NOMO-1 treated with DMSO at 0.1 percent for 48 hours (cell line): Measurements from ENCODE around the gene CCDC68.
A peak's percentile ranks its signal among the peaks of the same experiment; 100 is the strongest.

Source experiments
- DNase-seq: peaks from one replicate; lab custom pipeline; 2025; ENCODE audit not compliant: unreplicated experiment; lab: John Stamatoyannopoulos, UW

The CCDC68 gene

GRCh38 chr18:54961868-54962267 lies 2.6 kb upstream of the CCDC68 start:
- no peak for DNase-seq

GRCh38 chr18:54961016-54961423 lies 1.8 kb upstream of the CCDC68 start:
- peak; percentile 60 for DNase-seq

- DNase-seq, result no peak
These were observed 936 bp upstream of the CCDC68 start for GRCh38 chr18:54960197-54960596.

GRCh38 chr18:54957996-54958395 lies 1.3 kb downstream of the CCDC68 start:
- no peak for DNase-seq

- no peak for DNase-seq
These were observed 1.9 kb downstream of the CCDC68 start for GRCh38 chr18:54957296-54957832.

GRCh38 chr18:54956506-54956905 lies 2.8 kb downstream of the CCDC68 start:
- no peak for DNase-seq

- DNase-seq, result peak; percentile 58
These were observed 7.2 kb downstream of the CCDC68 start for GRCh38 chr18:54952026-54952425.

- no peak for DNase-seq
These were observed 9.0 kb downstream of the CCDC68 start for GRCh38 chr18:54950221-54950620.

- DNase-seq, result no peak
These were observed 9.7 kb downstream of the CCDC68 start for GRCh38 chr18:54949588-54949987.

- no peak for DNase-seq
These were observed 10.9 kb downstream of the CCDC68 start for GRCh38 chr18:54948350-54948837.

GRCh38 chr18:54947091-54947490 lies 12.2 kb downstream of the CCDC68 start:
- DNase-seq, result no peak

- DNase-seq, result peak; percentile 76
These were observed 13.1 kb downstream of the CCDC68 start for GRCh38 chr18:54946149-54946581.

- no peak for DNase-seq
These were observed 13.6 kb downstream of the CCDC68 start for GRCh38 chr18:54945576-54946125.

GRCh38 chr18:54942569-54942968 lies 16.7 kb downstream of the CCDC68 start:
- DNase-seq, result no peak

- no peak for DNase-seq
These were observed 17.1 kb downstream of the CCDC68 start for GRCh38 chr18:54942144-54942543.

- no peak for DNase-seq
These were observed 19.8 kb downstream of the CCDC68 start for GRCh38 chr18:54939361-54939917.

GRCh38 chr18:54938506-54938905 lies 20.8 kb downstream of the CCDC68 start:
- DNase-seq, result no peak

GRCh38 chr18:54932472-54932871 lies 26.8 kb downstream of the CCDC68 start:
- no peak for DNase-seq

GRCh38 chr18:54931152-54931551 lies 28.1 kb downstream of the CCDC68 start:
- no peak for DNase-seq

- no peak for DNase-seq
These were observed 31.0 kb downstream of the CCDC68 start for GRCh38 chr18:54928236-54928635.

GRCh38 chr18:54926593-54927325 lies 32.5 kb downstream of the CCDC68 start:
- DNase-seq, result no peak

GRCh38 chr18:54924948-54925347 lies 34.3 kb downstream of the CCDC68 start:
- DNase-seq, result no peak
